GM12891 (cell line): ENCODE results near the gene ST6GALNAC6. TPM values are rescaled to one million over a fixed set of nuclear protein-coding genes. Genes with fewer than 3 reads are reported as not detected.

Experiments used
- DNase-seq: peaks from one replicate; pipeline ENCODE4 v3.0.0; 2011; ENCODE audit warnings: low spot score; ENCODE audit not compliant: insufficient read length
- FAIRE-seq: peaks from 2 replicates; lab custom pipeline; 2011; peaks lifted over from hg19 to GRCh38; lab: Jason Lieb, UNC
- PAX5 ChIP-seq: IDR thresholded peaks from 2 replicates; pipeline ENCODE4 v1.6.1; 2011; ENCODE audit warnings: low read length, moderate library complexity, mild to moderate bottlenecking; ENCODE audit not compliant: insufficient read depth, severe bottlenecking
- POLR2A ChIP-seq: IDR thresholded peaks from 2 replicates; pipeline ENCODE4 v1.6.1; 2011; ENCODE audit warnings: low read depth, low read length, control low read depth
- POLR2AphosphoS5 ChIP-seq: IDR thresholded peaks from 2 replicates; pipeline ENCODE4 v1.6.1; 2011; ENCODE audit warnings: low read depth, low read length, control low read depth
- POU2F2 ChIP-seq: IDR thresholded peaks from 2 replicates; pipeline ENCODE4 v1.6.1; 2011; ENCODE audit warnings: low read depth, mild to moderate bottlenecking, control low read depth, low read length, moderate library complexity
- SPI1 ChIP-seq: IDR thresholded peaks from 2 replicates; pipeline ENCODE4 v1.6.1; 2011; ENCODE audit warnings: low read depth, low read length, control low read depth
- TAF1 ChIP-seq: IDR thresholded peaks from 2 replicates; pipeline ENCODE4 v1.6.1; 2011; ENCODE audit warnings: low read depth, low read length, control low read depth
- polyA plus RNA-seq: library from polyadenylated mRNA; unstranded; fragments of >200 nt; gene quantifications from one replicate; pipeline ENCODE4 v1.2.1, GENCODE V29; 2012; ENCODE audit warnings: low read depth, missing spikeins, inconsistent platforms; ENCODE audit not compliant: missing spikeins

Gene ST6GALNAC6
- polyA plus RNA-seq: 23.2 TPM

- peak; percentile 85 for FAIRE-seq
- no peak for TF ChIP-seq POLR2AphosphoS5
- TF ChIP-seq POU2F2: no peak
- TF ChIP-seq POLR2A: no peak
- TF ChIP-seq PAX5: no peak
- TF ChIP-seq TAF1: no peak
- DNase-seq: peak; percentile 94
Measured at GRCh38 chr9:127899128-127899943, at the start of gene ST6GALNAC6. ST6GALNAC6 (minus strand) TSS chr9:127899603; CDS start chr9:127897981, 1,622 bp downstream.

GRCh38 chr9:127947841-127948710 is 48.7 kb upstream of the ST6GALNAC6 start:
- no peak for DNase-seq
- no peak for FAIRE-seq
- TF ChIP-seq PAX5 (no peak), SPI1 (no peak), POU2F2 (no peak), POLR2AphosphoS5 (no peak), TAF1 (no peak), POLR2A (no peak)

- TF ChIP-seq POLR2AphosphoS5: no peak
- no peak for TF ChIP-seq POU2F2
- TF ChIP-seq PAX5: no peak
- no peak for TF ChIP-seq SPI1
- TF ChIP-seq POLR2A: no peak
- no peak for TF ChIP-seq TAF1
- DNase-seq: no peak
- FAIRE-seq: no peak
Measured at GRCh38 chr9:127946728-127947127, 47.3 kb upstream of the ST6GALNAC6 start.

GRCh38 chr9:127945942-127946341 is 46.5 kb upstream of the ST6GALNAC6 start:
- FAIRE-seq: no peak
- DNase-seq: no peak
- TF ChIP-seq POLR2A (no peak), POLR2AphosphoS5 (no peak)

- FAIRE-seq (no peak), DNase-seq (no peak)
- TF ChIP-seq TAF1: no peak
- no peak for TF ChIP-seq SPI1
- no peak for TF ChIP-seq POLR2A
- TF ChIP-seq POLR2AphosphoS5: no peak
- no peak for TF ChIP-seq POU2F2
- no peak for TF ChIP-seq PAX5
Measured at GRCh38 chr9:127945338-127945737, 45.9 kb upstream of the ST6GALNAC6 start.

GRCh38 chr9:127944586-127945218 is 45.3 kb upstream of the ST6GALNAC6 start:
- no peak for FAIRE-seq
- DNase-seq: no peak
- TF ChIP-seq POU2F2 (no peak), SPI1 (no peak), PAX5 (no peak), POLR2AphosphoS5 (no peak), TAF1 (no peak), POLR2A (no peak)

- FAIRE-seq: peak; percentile 89
- TF ChIP-seq POLR2A: no peak
- no peak for TF ChIP-seq SPI1
- TF ChIP-seq PAX5: no peak
- TF ChIP-seq TAF1: no peak
- no peak for TF ChIP-seq POU2F2
- no peak for TF ChIP-seq POLR2AphosphoS5
- peak; percentile 88 for DNase-seq
Measured at GRCh38 chr9:127943731-127944144, 44.3 kb upstream of the ST6GALNAC6 start.

- TF ChIP-seq POU2F2: no peak
- TF ChIP-seq TAF1: no peak
- no peak for TF ChIP-seq POLR2A
- TF ChIP-seq SPI1: no peak
- TF ChIP-seq PAX5: no peak
- no peak for TF ChIP-seq POLR2AphosphoS5
- no peak for DNase-seq
- no peak for FAIRE-seq
Measured at GRCh38 chr9:127943011-127943662, 43.7 kb upstream of the ST6GALNAC6 start.
